HepG2 (cell line): ENCODE results near the gene ATP13A3. TPM values are rescaled to one million over a fixed set of nuclear protein-coding genes. Genes with fewer than 3 reads are reported as not detected.

ENCODE experiments used
- CBFB ChIP-seq: sonication (generic); formaldehyde crosslinking; IDR thresholded peaks from 2 replicates; pipeline ENCODE4 v1.4.0; 2020; ENCODE audit warnings: missing genetic modification reagents
- CREM ChIP-seq, 2 experiments: sonication (generic) in 1 of 2; formaldehyde crosslinking in 1 of 2; IDR thresholded peaks; 2 replicates each; pipeline versions ENCODE4 v1.4.0 to v1.6.1; 2016 to 2020; ENCODE audit warnings: antibody characterized with exemption in 1 of 2, mild to moderate bottlenecking in 1 of 2, missing genetic modification reagents in 1 of 2
- ISX ChIP-seq: sonication (generic); formaldehyde crosslinking; conservative IDR thresholded peaks from 2 replicates; pipeline ENCODE4 v1.5.0; 2020; ENCODE audit warnings: missing genetic modification reagents
- SNRNP70 ChIP-seq: fragments of 200-400 bp; formaldehyde crosslinking; IDR thresholded peaks from 2 replicates; pipeline ENCODE4 v1.6.1; 2017; ENCODE audit warnings: mild to moderate bottlenecking, low read depth, low read length, moderate library complexity
- polyA plus RNA-seq, 8 experiments: library from polyadenylated mRNA; depleted of rRNA in 3 of 8; stranded (reverse) in 7 of 8; unstranded in 1 of 8; fragments of >200 nt; fragmentation: Illumina TruSeq in 4 of 8; extraction: Trizol in 4 of 8; gene quantifications; 2 replicates each; pipeline versions ENCODE4 v1.2.1 to v1.2.3, GENCODE V29; 2011 to 2016; ENCODE audit warnings: low read depth in 4 of 8, missing spikeins in 1 of 8, mixed read lengths in 1 of 8; ENCODE audit not compliant: insufficient read depth in 1 of 8
- total RNA-seq, 5 experiments: library from RNA; depleted of rRNA; stranded (reverse); fragments of >200 nt; fragmentation: Illumina TruSeq; extraction: Trizol; gene quantifications; 2 replicates each; pipeline ENCODE4 v1.2.3, GENCODE V29; 2016; ENCODE audit warnings: low read depth in 1 of 5
- TF ChIP-seq, protein P1 (sequence below): sonication (generic); formaldehyde crosslinking; IDR thresholded peaks from 2 replicates; pipeline ENCODE4 v1.4.0; 2020; ENCODE audit warnings: missing genetic modification reagents
- TF ChIP-seq, protein P2 (sequence below): fragments of 450-650 bp; IDR thresholded peaks from 2 replicates; pipeline ENCODE4 v1.6.1; 2017; ENCODE audit warnings: mild to moderate bottlenecking
- TF ChIP-seq, protein P3 (sequence below): sonication (generic); IDR thresholded peaks from 2 replicates; pipeline ENCODE4 v1.6.1; 2016; ENCODE audit warnings: low read depth, borderline replicate concordance
- TF ChIP-seq, protein P4 (sequence below): IDR thresholded peaks from 2 replicates; pipeline ENCODE4 v1.6.1; 2012; ENCODE audit warnings: low read depth, low read length, improper control_type of control experiment
- TF ChIP-seq, protein P5 (sequence below): sonication (generic); formaldehyde crosslinking; IDR thresholded peaks from 2 replicates; pipeline ENCODE4 v1.4.0; 2020; ENCODE audit warnings: missing genetic modification reagents, mild to moderate bottlenecking, borderline replicate concordance
- TF ChIP-seq, protein P6 (sequence below): sonication (generic); formaldehyde crosslinking; IDR thresholded peaks from 2 replicates; pipeline ENCODE4 v1.9.0; 2022; ENCODE audit warnings: low read depth, missing genetic modification reagents

The ATP13A3 gene
- total and polyA plus RNA-seq, 2 of the 13 experiments (the other 11 are each of a cell fraction or from before 2014, with no cell fraction given): 44.9 to 80.8 TPM

DNA sequence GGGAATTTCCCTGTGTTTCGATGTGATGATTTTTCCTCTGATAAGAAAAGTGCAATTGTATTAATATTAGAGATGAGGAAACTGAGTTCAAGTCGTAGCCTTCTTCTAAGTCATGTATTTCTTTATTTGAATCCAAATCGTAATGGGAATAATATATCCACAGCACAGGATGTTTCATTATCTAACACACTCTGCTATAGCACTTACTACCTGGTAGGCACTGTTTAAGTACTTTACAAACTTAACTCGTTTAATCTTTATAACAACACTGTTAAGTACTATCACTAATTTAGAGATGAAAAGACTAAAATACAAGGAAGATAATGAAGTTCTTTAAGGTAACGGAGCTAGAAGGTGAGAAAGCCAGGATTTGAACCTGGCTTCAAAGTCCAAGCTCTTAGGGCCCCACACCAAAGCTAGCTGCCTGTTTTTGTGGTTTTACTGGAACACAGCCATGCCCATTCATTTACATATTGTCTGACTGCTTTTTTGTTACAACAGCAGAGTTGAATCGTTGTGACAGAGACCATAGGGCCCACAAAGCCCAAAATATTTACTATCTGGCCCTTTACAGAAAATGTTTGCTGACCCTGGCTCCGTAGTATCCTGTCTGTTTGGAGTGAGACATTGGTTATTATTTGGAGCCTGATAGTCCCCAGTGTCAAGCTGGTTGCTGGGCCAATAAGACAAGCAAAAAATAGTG lies 9.6 kb upstream of the ATP13A3 start (continued):
- TF ChIP-seq, protein P1, sequence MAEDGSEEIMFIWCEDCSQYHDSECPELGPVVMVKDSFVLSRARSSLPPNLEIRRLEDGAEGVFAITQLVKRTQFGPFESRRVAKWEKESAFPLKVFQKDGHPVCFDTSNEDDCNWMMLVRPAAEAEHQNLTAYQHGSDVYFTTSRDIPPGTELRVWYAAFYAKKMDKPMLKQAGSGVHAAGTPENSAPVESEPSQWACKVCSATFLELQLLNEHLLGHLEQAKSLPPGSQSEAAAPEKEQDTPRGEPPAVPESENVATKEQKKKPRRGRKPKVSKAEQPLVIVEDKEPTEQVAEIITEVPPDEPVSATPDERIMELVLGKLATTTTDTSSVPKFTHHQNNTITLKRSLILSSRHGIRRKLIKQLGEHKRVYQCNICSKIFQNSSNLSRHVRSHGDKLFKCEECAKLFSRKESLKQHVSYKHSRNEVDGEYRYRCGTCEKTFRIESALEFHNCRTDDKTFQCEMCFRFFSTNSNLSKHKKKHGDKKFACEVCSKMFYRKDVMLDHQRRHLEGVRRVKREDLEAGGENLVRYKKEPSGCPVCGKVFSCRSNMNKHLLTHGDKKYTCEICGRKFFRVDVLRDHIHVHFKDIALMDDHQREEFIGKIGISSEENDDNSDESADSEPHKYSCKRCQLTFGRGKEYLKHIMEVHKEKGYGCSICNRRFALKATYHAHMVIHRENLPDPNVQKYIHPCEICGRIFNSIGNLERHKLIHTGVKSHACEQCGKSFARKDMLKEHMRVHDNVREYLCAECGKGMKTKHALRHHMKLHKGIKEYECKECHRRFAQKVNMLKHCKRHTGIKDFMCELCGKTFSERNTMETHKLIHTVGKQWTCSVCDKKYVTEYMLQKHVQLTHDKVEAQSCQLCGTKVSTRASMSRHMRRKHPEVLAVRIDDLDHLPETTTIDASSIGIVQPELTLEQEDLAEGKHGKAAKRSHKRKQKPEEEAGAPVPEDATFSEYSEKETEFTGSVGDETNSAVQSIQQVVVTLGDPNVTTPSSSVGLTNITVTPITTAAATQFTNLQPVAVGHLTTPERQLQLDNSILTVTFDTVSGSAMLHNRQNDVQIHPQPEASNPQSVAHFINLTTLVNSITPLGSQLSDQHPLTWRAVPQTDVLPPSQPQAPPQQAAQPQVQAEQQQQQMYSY (CRISPR knock-in tag): no peak
- TF ChIP-seq, protein P2, sequence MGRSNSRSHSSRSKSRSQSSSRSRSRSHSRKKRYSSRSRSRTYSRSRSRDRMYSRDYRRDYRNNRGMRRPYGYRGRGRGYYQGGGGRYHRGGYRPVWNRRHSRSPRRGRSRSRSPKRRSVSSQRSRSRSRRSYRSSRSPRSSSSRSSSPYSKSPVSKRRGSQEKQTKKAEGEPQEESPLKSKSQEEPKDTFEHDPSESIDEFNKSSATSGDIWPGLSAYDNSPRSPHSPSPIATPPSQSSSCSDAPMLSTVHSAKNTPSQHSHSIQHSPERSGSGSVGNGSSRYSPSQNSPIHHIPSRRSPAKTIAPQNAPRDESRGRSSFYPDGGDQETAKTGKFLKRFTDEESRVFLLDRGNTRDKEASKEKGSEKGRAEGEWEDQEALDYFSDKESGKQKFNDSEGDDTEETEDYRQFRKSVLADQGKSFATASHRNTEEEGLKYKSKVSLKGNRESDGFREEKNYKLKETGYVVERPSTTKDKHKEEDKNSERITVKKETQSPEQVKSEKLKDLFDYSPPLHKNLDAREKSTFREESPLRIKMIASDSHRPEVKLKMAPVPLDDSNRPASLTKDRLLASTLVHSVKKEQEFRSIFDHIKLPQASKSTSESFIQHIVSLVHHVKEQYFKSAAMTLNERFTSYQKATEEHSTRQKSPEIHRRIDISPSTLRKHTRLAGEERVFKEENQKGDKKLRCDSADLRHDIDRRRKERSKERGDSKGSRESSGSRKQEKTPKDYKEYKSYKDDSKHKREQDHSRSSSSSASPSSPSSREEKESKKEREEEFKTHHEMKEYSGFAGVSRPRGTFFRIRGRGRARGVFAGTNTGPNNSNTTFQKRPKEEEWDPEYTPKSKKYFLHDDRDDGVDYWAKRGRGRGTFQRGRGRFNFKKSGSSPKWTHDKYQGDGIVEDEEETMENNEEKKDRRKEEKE: no peak
- TF ChIP-seq, protein P3, sequence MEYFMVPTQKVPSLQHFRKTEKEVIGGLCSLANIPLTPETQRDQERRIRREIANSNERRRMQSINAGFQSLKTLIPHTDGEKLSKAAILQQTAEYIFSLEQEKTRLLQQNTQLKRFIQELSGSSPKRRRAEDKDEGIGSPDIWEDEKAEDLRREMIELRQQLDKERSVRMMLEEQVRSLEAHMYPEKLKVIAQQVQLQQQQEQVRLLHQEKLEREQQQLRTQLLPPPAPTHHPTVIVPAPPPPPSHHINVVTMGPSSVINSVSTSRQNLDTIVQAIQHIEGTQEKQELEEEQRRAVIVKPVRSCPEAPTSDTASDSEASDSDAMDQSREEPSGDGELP: peak; percentile 29; the same call in 1 of the 2 replicates
- TF ChIP-seq ISX: no peak
- peak; percentile 69 for TF ChIP-seq CREM (IDR thresholded peaks at IDR 0.05)
- no peak for TF ChIP-seq CREM (CRISPR knock-in tag; IDR thresholded peaks at IDR 0.05)
- TF ChIP-seq, protein P4, sequence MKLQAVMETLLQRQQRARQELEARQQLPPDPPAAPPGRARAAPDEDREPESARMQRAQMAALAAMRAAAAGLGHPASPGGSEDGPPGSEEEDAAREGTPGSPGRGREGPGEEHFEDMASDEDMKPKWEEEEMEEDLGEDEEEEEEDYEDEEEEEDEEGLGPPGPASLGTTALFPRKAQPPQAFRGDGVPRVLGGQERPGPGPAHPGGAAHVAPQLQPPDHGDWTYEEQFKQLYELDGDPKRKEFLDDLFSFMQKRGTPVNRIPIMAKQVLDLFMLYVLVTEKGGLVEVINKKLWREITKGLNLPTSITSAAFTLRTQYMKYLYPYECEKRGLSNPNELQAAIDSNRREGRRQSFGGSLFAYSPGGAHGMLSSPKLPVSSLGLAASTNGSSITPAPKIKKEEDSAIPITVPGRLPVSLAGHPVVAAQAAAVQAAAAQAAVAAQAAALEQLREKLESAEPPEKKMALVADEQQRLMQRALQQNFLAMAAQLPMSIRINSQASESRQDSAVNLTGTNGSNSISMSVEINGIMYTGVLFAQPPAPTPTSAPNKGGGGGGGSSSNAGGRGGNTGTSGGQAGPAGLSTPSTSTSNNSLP: no peak
- TF ChIP-seq, protein P5, sequence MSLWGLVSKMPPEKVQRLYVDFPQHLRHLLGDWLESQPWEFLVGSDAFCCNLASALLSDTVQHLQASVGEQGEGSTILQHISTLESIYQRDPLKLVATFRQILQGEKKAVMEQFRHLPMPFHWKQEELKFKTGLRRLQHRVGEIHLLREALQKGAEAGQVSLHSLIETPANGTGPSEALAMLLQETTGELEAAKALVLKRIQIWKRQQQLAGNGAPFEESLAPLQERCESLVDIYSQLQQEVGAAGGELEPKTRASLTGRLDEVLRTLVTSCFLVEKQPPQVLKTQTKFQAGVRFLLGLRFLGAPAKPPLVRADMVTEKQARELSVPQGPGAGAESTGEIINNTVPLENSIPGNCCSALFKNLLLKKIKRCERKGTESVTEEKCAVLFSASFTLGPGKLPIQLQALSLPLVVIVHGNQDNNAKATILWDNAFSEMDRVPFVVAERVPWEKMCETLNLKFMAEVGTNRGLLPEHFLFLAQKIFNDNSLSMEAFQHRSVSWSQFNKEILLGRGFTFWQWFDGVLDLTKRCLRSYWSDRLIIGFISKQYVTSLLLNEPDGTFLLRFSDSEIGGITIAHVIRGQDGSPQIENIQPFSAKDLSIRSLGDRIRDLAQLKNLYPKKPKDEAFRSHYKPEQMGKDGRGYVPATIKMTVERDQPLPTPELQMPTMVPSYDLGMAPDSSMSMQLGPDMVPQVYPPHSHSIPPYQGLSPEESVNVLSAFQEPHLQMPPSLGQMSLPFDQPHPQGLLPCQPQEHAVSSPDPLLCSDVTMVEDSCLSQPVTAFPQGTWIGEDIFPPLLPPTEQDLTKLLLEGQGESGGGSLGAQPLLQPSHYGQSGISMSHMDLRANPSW: 0 out of 2 replicates have a peak, but pooled peaks have one; percentile 45
- peak; percentile 91 for TF ChIP-seq CBFB
- TF ChIP-seq SNRNP70: no peak
- TF ChIP-seq, protein P6, sequence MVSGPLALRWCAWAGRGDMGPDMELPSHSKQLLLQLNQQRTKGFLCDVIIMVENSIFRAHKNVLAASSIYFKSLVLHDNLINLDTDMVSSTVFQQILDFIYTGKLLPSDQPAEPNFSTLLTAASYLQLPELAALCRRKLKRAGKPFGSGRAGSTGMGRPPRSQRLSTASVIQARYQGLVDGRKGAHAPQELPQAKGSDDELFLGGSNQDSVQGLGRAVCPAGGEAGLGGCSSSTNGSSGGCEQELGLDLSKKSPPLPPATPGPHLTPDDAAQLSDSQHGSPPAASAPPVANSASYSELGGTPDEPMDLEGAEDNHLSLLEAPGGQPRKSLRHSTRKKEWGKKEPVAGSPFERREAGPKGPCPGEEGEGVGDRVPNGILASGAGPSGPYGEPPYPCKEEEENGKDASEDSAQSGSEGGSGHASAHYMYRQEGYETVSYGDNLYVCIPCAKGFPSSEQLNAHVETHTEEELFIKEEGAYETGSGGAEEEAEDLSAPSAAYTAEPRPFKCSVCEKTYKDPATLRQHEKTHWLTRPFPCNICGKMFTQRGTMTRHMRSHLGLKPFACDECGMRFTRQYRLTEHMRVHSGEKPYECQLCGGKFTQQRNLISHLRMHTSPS (CRISPR knock-in tag): peak; percentile 41; the same call in 1 of the 2 replicates
